GM12801 (cell line): ENCODE results near the gene EPYC.

Source experiments
- TF ChIP-seq, protein P1 (sequence below): IDR thresholded peaks from one replicate; pipeline ENCODE4 v1.5.1; 2011; ENCODE audit warnings: control low read depth; ENCODE audit not compliant: insufficient read length; ENCODE audit errors: extremely low read depth

The EPYC gene

DNA sequence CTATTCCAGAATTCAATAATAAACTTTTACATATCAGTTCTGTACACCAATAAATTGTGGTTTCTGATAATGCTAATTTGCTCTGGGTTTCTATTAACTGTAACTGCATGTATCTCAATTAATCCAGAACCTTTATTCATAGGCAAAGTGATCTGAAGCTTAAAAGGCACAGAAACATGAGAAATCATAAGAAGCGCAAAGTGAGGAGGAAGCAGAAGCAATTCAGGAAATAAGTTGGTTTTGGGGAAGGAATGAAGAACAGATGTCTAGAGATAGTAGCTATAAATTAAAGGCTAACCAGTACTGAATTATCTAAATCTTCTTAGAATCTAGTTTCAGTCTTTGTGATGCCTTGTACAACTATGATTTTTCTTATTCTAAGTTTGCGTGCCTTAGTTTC is 28.5 kb upstream of the EPYC start:
- TF ChIP-seq, protein P1, sequence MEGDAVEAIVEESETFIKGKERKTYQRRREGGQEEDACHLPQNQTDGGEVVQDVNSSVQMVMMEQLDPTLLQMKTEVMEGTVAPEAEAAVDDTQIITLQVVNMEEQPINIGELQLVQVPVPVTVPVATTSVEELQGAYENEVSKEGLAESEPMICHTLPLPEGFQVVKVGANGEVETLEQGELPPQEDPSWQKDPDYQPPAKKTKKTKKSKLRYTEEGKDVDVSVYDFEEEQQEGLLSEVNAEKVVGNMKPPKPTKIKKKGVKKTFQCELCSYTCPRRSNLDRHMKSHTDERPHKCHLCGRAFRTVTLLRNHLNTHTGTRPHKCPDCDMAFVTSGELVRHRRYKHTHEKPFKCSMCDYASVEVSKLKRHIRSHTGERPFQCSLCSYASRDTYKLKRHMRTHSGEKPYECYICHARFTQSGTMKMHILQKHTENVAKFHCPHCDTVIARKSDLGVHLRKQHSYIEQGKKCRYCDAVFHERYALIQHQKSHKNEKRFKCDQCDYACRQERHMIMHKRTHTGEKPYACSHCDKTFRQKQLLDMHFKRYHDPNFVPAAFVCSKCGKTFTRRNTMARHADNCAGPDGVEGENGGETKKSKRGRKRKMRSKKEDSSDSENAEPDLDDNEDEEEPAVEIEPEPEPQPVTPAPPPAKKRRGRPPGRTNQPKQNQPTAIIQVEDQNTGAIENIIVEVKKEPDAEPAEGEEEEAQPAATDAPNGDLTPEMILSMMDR, result no peak

DNA sequence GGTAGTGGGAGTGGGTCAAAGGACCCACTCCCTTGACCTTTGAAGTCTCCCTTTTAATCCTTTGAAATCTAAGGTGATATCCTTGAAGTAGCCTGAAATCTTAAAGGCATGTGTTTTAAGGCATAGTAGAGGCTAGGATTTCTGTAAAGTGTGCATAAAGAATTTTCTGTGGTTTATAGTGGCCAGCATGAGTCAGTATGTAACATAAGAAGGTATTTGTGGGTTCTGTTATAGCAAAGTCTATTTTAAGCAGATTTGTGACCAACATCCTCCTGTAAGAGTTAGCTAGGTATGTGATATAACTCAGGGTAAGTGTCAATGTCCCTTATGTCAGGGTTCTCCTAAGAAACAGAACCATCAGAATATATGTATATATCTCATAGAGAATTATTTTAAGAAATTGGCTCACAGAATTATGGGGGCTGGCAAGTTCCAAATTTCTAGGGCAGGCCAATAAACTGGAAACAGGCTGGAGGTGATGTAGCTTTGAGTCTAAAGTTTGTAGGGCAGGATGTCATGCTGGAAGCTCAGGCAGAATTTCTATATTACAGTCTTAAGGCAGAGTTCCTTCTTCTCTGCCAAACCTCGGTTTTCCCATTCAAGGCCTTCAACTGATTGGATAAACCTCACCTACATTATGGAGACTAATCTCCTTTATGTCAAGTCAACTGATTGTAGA is 18.7 kb upstream of the EPYC start:
- TF ChIP-seq, protein P1, result no peak

DNA sequence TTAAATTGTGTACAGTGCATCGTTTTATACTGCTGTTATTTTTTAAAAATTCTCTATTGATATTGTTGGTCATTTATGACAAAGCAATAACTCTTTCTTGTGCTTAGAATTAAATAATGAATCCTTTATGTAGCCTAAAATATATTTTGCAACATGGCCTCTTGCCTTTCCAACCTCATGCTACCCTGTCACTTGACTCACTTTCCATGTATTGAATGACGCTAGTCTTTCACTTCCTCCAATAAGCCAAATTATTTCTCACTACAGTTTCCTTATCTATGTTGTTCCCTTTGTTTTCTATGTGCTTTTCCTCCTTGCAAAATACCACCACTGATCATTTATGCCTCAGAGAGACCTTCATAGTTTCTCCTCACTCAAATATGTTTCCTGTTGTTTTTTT is 16.3 kb upstream of the EPYC start:
- TF ChIP-seq, protein P1, result no peak

DNA sequence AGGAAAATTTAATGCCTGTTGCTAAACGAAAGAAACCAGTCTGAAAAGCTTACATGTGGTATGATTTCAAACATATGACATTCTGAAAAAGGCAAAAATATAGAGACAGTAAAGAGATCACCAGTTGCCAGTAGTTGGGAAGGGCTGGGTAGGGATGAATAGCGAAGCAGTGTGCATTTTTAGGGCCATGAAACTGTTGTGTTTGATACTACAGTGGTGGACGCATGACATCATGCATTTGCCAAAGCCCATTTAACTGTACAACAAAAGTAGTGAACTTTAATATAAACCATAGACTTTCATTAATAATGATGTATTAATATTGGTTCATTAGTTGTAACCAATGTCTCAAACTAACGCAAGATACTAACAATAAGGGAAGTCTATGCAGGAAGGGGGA is 14.7 kb upstream of the EPYC start:
- TF ChIP-seq, protein P1, result no peak

DNA sequence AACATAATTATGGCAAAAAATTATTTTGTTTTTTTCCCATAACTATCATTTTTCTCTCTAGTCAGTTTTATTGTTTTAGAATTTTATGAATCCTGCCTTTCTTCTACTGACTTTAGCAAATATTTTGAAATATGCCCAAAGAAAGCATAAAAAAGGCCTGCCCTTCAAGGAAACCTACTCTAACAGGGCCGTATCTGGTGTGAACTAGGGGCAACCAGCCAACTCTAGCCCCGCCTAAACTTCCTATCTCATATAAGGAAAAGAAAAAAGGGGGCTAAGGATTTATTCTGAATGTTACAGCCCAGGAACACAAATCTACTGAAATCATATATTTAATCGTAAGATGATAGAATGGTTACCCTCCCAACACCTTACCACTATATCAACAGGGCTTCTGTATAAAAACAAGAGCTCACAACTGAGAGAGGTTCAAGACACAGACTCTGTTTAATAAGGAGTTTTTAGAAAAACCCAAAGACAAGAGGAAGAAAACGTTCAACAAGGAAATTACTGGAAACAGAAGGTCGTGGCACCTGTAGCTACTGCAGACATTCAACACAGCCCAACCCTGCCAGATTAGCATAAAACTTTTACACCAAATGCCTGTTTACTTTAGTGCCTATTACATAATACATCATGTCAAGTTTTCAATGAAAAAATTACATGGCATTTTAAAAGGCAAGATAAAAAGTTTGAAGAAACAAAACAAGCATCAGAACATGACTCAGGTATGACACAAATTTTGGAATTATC is 12.9 kb upstream of the EPYC start:
- TF ChIP-seq, protein P1, result no peak

DNA sequence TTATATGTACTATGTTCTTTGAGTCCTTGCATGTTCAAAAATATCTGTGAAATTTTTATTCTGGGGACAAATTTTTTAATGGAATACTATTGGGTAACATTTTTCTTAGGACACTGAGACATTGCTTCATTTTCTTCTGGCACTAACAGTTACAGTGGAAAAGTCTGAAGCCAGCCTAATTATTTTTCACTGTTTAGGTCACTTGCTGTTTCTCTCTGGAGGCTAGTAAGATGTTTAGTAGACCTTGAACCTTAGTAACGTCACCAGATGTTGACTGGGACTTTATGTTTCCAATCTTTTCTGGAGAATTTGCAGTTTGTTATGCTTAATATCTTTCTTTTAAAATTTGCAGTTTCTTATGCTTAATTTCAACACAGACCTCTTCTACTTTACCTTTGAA is 12.3 kb upstream of the EPYC start:
- TF ChIP-seq, protein P1, result no peak

DNA sequence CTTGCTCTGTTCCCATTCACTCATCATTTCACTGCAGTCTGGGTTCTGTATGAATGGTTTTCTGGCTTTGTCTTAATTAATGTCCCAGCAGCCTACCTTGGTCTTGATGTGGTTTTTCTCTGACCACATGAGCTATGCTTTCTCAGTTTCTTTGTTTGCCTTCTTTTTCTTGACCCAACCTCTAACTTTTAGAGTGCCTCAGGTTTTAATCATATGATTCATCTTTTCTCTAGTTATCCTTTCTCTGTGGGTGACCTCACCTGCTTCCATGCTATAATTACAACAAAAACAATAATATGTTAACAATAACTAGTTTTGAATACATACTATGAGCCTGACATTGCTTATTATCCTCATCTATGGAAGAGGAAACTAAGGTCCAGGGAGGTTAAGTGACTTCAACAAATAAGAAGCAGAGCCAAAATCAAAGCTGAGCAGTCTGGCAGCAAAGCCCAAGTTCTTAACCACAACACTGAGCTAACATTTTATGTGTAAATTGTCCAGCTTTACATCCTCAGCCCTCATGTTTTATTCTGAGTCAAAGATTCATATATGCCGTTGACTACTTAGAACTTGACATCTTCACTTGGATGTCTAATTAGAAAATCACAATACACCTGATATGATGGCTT is 4.7 kb upstream of the EPYC start:
- TF ChIP-seq, protein P1, result no peak
